H9 (cell line): Measurements from ENCODE around the gene SERPINH1. TPM values are rescaled to one million over a fixed set of nuclear protein-coding genes. Genes with fewer than 3 reads are reported as not detected.

Experiments
- DNase-seq: peaks from one replicate; pipeline ENCODE4 v3.0.0-alpha.2; 2017
- H2AFZ ChIP-seq: one replicate; pipeline ENCODE4 v1.6.1; 2013; ENCODE audit warnings: mild to moderate bottlenecking, low read length, control low read depth, moderate library complexity
- H2AK5ac ChIP-seq: 2 replicates; pipeline ENCODE4 v1.6.1; 2013; ENCODE audit warnings: low read length, control low read depth, mixed read lengths; ENCODE audit not compliant: insufficient read length
- H2BK120ac ChIP-seq: one replicate; pipeline ENCODE4 v1.6.1; 2013; ENCODE audit warnings: low read depth, mild to moderate bottlenecking, low read length, control low read depth, inconsistent platforms; ENCODE audit not compliant: poor library complexity, severe bottlenecking
- H2BK12ac ChIP-seq: 2 replicates; pipeline ENCODE4 v1.6.1; 2013; ENCODE audit warnings: low read length, control low read depth, mixed read lengths, low read depth; ENCODE audit not compliant: insufficient read length
- H2BK15ac ChIP-seq: 2 replicates; pipeline ENCODE4 v1.6.1; 2013; ENCODE audit warnings: low read depth, low read length, control low read depth
- H2BK20ac ChIP-seq: one replicate; pipeline ENCODE4 v1.6.1; 2013; ENCODE audit warnings: low read depth, mild to moderate bottlenecking, low read length, control low read depth, inconsistent platforms; ENCODE audit not compliant: poor library complexity, severe bottlenecking
- H2BK5ac ChIP-seq: 2 replicates; pipeline ENCODE4 v1.6.1; 2013; ENCODE audit warnings: low read length, control low read depth, mixed read lengths; ENCODE audit not compliant: insufficient read length
- H3K14ac ChIP-seq: 2 replicates; pipeline ENCODE4 v1.6.1; 2013; ENCODE audit warnings: low read length, control low read depth; ENCODE audit not compliant: insufficient read depth
- H3K18ac ChIP-seq: 2 replicates; pipeline ENCODE4 v1.6.1; 2013; ENCODE audit warnings: low read depth, mild to moderate bottlenecking, mixed read lengths, low read length, control low read depth; ENCODE audit not compliant: insufficient read length
- H3K23ac ChIP-seq: 2 replicates; pipeline ENCODE4 v1.6.1; 2013; ENCODE audit warnings: low read length, control low read depth, mixed read lengths, low read depth; ENCODE audit not compliant: insufficient read length
- H3K23me2 ChIP-seq: 2 replicates; pipeline ENCODE4 v1.6.1; 2013; ENCODE audit warnings: low read depth, mild to moderate bottlenecking, mixed read lengths, low read length, control low read depth; ENCODE audit not compliant: insufficient read length, poor library complexity, severe bottlenecking
- H3K27ac ChIP-seq: 2 replicates; pipeline ENCODE4 v1.5.1; 2013; ENCODE audit warnings: low read length, control low read depth, mixed read lengths, low read depth; ENCODE audit not compliant: insufficient read length
- H3K27me3 ChIP-seq: 2 replicates; pipeline ENCODE4 v1.6.1; 2013; ENCODE audit warnings: low read length, control low read depth, inconsistent platforms; ENCODE audit not compliant: insufficient read depth
- H3K4ac ChIP-seq: 2 replicates; pipeline ENCODE4 v1.6.1; 2013; ENCODE audit warnings: low read depth, mild to moderate bottlenecking, control low read depth, inconsistent platforms, low read length, moderate library complexity
- H3K4me1 ChIP-seq: 2 replicates; pipeline ENCODE4 v1.6.1; 2013; ENCODE audit warnings: low read length, control low read depth, inconsistent platforms; ENCODE audit not compliant: insufficient read depth
- H3K4me2 ChIP-seq: 2 replicates; pipeline ENCODE4 v1.6.1; 2013; ENCODE audit warnings: low read length, control low read depth, mixed read lengths; ENCODE audit not compliant: insufficient read length, insufficient read depth
- H3K56ac ChIP-seq: 2 replicates; pipeline ENCODE4 v1.6.1; 2013; ENCODE audit warnings: low read depth, mild to moderate bottlenecking, mixed read lengths, low read length, control low read depth; ENCODE audit not compliant: insufficient read length
- H3K79me1 ChIP-seq: 2 replicates; pipeline ENCODE4 v1.6.1; 2013; ENCODE audit warnings: low read depth, mild to moderate bottlenecking, moderate library complexity, low read length, control low read depth, inconsistent platforms; ENCODE audit not compliant: insufficient read depth, poor library complexity, severe bottlenecking
- H3K79me2 ChIP-seq: 2 replicates; pipeline ENCODE4 v1.6.1; 2013; ENCODE audit warnings: low read length, control low read depth, inconsistent platforms; ENCODE audit not compliant: insufficient read depth
- H3K9ac ChIP-seq: 2 replicates; pipeline ENCODE4 v1.6.1; 2013; ENCODE audit warnings: low read length, control low read depth, mixed read lengths; ENCODE audit not compliant: insufficient read length; ENCODE audit errors: extremely low read depth
- H3K9me3 ChIP-seq: one replicate; pipeline ENCODE4 v1.6.1; 2013; ENCODE audit warnings: low read depth, low read length, inconsistent platforms; ENCODE audit not compliant: control insufficient read depth
- H3T11ph ChIP-seq: one replicate; pipeline ENCODE4 v1.6.1; 2013; ENCODE audit warnings: mild to moderate bottlenecking, low read length, control low read depth, inconsistent platforms
- H4K20me1 ChIP-seq: one replicate; pipeline ENCODE4 v1.6.1; 2013; ENCODE audit not compliant: control insufficient read depth, insufficient read length, insufficient read depth
- H4K5ac ChIP-seq: 2 replicates; pipeline ENCODE4 v1.6.1; 2013; ENCODE audit warnings: low read depth, mild to moderate bottlenecking, mixed read lengths, low read length, control low read depth; ENCODE audit not compliant: insufficient read length
- H4K8ac ChIP-seq: replicated peaks from 2 replicates; pipeline ENCODE4 v1.6.1; 2013; ENCODE audit warnings: low read length, control low read depth, mixed read lengths, low read depth; ENCODE audit not compliant: insufficient read length
- H4K91ac ChIP-seq: 2 replicates; pipeline ENCODE4 v1.6.1; 2013; ENCODE audit warnings: low read depth, mild to moderate bottlenecking, moderate library complexity, mixed read lengths, low read length, control low read depth; ENCODE audit not compliant: insufficient read length
- H3K27ac Mint-ChIP-seq, 3 experiments: 2 replicates in 2 of 3; 3 replicates in 1 of 3; pipeline ENCODE4 v1.8.0; 2020 to 2021; ENCODE audit warnings: mixed read lengths in 3 of 3, mild to moderate bottlenecking in 1 of 3, moderate library complexity in 1 of 3
- H3K27me3 Mint-ChIP-seq: 2 replicates; pipeline ENCODE4 v1.8.0; 2021; ENCODE audit warnings: low read depth, mild to moderate bottlenecking, moderate library complexity, mixed read lengths
- H3K36me3 Mint-ChIP-seq, 3 experiments: 2 replicates in 2 of 3; 3 replicates in 1 of 3; pipeline ENCODE4 v1.8.0; 2020 to 2021; ENCODE audit warnings: low read depth in 3 of 3, mixed read lengths in 3 of 3; ENCODE audit not compliant: insufficient read depth in 1 of 3
- H3K4me1 Mint-ChIP-seq, 2 experiments: 2 replicates each; pipeline ENCODE4 v1.8.0; 2020; ENCODE audit warnings: mixed read lengths in 2 of 2
- H3K4me3 Mint-ChIP-seq, 2 experiments: 2 replicates in 1 of 2; 3 replicates in 1 of 2; pipeline ENCODE4 v1.8.0; 2020 to 2021; ENCODE audit warnings: mild to moderate bottlenecking in 2 of 2, mixed read lengths in 2 of 2, moderate library complexity in 1 of 2
- H3K9me3 Mint-ChIP-seq, 2 experiments: 2 replicates in 1 of 2; 3 replicates in 1 of 2; pipeline ENCODE4 v1.8.0; 2020; ENCODE audit warnings: mild to moderate bottlenecking in 2 of 2, mixed read lengths in 2 of 2, moderate library complexity in 1 of 2
- WGBS: extraction: QIAGEN DNeasy Blood & Tissue Kit; methylation state at CpG from one replicate; pipeline ENCODE4 v1.1.7; 2013; ENCODE audit warnings: missing lambda C conversion rate, low lambda C conversion rate, mixed read lengths; ENCODE audit not compliant: insufficient read length; ENCODE audit errors: extremely low coverage; 5-methylcytosine and 5-hydroxymethylcytosine counted together
- total RNA-seq: library from RNA; stranded (reverse); gene quantifications from 2 replicates; pipeline ENCODE4 v1.2.1, GENCODE V29; 2021
- TF ChIP-seq, protein P1 (sequence below): fragments of 200-600 bp; sonication (generic); conservative IDR thresholded peaks from 3 replicates; pipeline ENCODE4 v1.8.0; 2021; ENCODE audit warnings: antibody characterized with exemption, mild to moderate bottlenecking

The SERPINH1 gene
- total RNA-seq, 1 experiment from 2014 or later, result 253 TPM

DNA sequence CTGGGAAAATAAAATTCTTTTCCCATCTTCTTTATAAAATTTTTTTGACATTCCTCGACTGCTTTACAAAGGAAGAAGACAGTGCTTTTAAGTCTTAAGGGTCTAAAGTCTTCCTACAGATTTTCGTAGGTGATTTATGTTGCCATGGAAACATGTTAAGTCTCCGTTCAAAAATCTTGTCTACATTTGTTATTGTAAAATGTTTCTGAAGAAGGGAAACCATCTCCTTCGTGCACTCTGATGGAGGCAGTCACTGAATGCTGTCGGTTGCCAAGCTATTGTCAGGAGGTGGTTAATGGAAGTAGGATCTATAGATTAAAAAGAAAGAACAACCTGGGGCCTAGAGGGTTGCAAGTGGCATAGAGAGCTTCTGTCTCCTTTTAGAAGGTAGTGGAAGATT, 54.2 kb downstream of the SERPINH1 start:
- peak overlapping the region in 1 of 3 experiments; percentile 85; a peak in 2 of 7 replicates for H3K27ac Mint-ChIP-seq
- no peak overlapping the region for H3K56ac ChIP-seq
- H3K23ac ChIP-seq, result no peak overlapping the region
- H3K27ac ChIP-seq, result no peak overlapping the region
- H3K23me2 ChIP-seq, result no peaks in the 10 kb centered on the region
- H2BK15ac ChIP-seq, result no peak overlapping the region
- H3K36me3 Mint-ChIP-seq, result no peaks in the 10 kb centered on the region
- no peak overlapping the region for H3K18ac ChIP-seq
- H3K4me1 Mint-ChIP-seq, result peaks cover 10 to 17% of the 10 kb centered on the region in 2 experiments
- no peak overlapping the region for H4K91ac ChIP-seq
- no peak overlapping the region for H3K9ac ChIP-seq
- H3K4me3 Mint-ChIP-seq, result no peak overlapping the region
- H3K4me2 ChIP-seq, result no peak overlapping the region
- H3K14ac ChIP-seq, result no peak overlapping the region
- no CpG with 5 or more reads among the region's 5 CpGs for WGBS
- peaks cover 2% of the 10 kb centered on the region for H4K20me1 ChIP-seq
- H2BK5ac ChIP-seq, result no peak overlapping the region
- DNase-seq, result no peak
- no peaks in the 10 kb centered on the region for H3K9me3 ChIP-seq
- H3K79me2 ChIP-seq, result no peaks in the 10 kb centered on the region
- no peak overlapping the region for H4K5ac ChIP-seq
- TF ChIP-seq, protein P1, sequence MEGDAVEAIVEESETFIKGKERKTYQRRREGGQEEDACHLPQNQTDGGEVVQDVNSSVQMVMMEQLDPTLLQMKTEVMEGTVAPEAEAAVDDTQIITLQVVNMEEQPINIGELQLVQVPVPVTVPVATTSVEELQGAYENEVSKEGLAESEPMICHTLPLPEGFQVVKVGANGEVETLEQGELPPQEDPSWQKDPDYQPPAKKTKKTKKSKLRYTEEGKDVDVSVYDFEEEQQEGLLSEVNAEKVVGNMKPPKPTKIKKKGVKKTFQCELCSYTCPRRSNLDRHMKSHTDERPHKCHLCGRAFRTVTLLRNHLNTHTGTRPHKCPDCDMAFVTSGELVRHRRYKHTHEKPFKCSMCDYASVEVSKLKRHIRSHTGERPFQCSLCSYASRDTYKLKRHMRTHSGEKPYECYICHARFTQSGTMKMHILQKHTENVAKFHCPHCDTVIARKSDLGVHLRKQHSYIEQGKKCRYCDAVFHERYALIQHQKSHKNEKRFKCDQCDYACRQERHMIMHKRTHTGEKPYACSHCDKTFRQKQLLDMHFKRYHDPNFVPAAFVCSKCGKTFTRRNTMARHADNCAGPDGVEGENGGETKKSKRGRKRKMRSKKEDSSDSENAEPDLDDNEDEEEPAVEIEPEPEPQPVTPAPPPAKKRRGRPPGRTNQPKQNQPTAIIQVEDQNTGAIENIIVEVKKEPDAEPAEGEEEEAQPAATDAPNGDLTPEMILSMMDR, result no peak
- no peaks in the 10 kb centered on the region for H3K27me3 ChIP-seq
- H2AK5ac ChIP-seq, result no peak overlapping the region
- H3K27me3 Mint-ChIP-seq, result peaks cover 2% of the 10 kb centered on the region; the same call in 1 of the 2 replicates
- H3K79me1 ChIP-seq, result no peaks in the 10 kb centered on the region
- H2BK12ac ChIP-seq, result no peak overlapping the region
- H2BK20ac ChIP-seq, result no peak overlapping the region
- no peak overlapping the region for H3K4ac ChIP-seq
- H2BK120ac ChIP-seq, result no peak overlapping the region
- no peak overlapping the region for H3T11ph ChIP-seq
- H3K4me1 ChIP-seq, result no peaks in the 10 kb centered on the region
- H2AFZ ChIP-seq, result no peak overlapping the region
- H3K9me3 Mint-ChIP-seq, result no peaks in the 10 kb centered on the region
- H4K8ac ChIP-seq, result no peak overlapping the region

Other genes with a start within 250 kb of the SERPINH1 start
- 20.6 and 22.1 TPM in 2 replicates for gene ARRB1, start 210.6 kb upstream of the SERPINH1 start, total RNA-seq
- 3,765 and 3,814 TPM in 2 replicates for gene RPS3, start 162.7 kb upstream of the SERPINH1 start, total RNA-seq
- 0.72 and 0.83 TPM in 2 replicates for gene KLHL35, start 129.1 kb upstream of the SERPINH1 start, total RNA-seq
- 6.9 and 7.8 TPM in 2 replicates for gene GDPD5, start 36.3 kb upstream of the SERPINH1 start, total RNA-seq
- 0.48 and 0.77 TPM in 2 replicates for gene MAP6, start 106.8 kb downstream of the SERPINH1 start, total RNA-seq
- gene MOGAT2, start 155.6 kb downstream of the SERPINH1 start, total RNA-seq, result not detected in 2 replicates
- 2.6 and 2.8 TPM in 2 replicates for gene DGAT2, start 206.5 kb downstream of the SERPINH1 start, total RNA-seq